ENCODE measurements around the gene GRIK1. TPM values are rescaled to one million over a fixed set of nuclear protein-coding genes. Genes with fewer than 3 reads are reported as not detected.
"Not testable (repeated sequence)": the region's sequence is repeated elsewhere in the genome, so short reads cannot be mapped to it uniquely, and the experiment has no call there.

Gene GRIK1
- total RNA-seq, 2 experiments from 2014 or later: not detected

- Mint-ChIP-seq H3K36me3 (peaks cover 2% of the 10 kb centered on the region), H3K4me3 (no peak overlapping the region), H3K4me1 (no peaks in the 10 kb centered on the region), H3K27me3 (no peaks in the 10 kb centered on the region), H3K27ac (no peak overlapping the region), H3K9me3 (no peaks in the 10 kb centered on the region)
- DNase-seq: no peak
These were observed 325.9 kb downstream of the GRIK1 start for GRCh38 chr21:29613877-29614276.

GRCh38 chr21:29613021-29613420 lies 326.8 kb downstream of the GRIK1 start:
- Mint-ChIP-seq H3K4me1 (no peaks in the 10 kb centered on the region), H3K4me3 (no peak overlapping the region), H3K36me3 (peaks cover 2% of the 10 kb centered on the region), H3K27me3 (no peaks in the 10 kb centered on the region), H3K27ac (no peak overlapping the region), H3K9me3 (no peaks in the 10 kb centered on the region)
- no peak for DNase-seq

- Mint-ChIP-seq H3K4me1 (no peaks in the 10 kb centered on the region), H3K27me3 (no peaks in the 10 kb centered on the region), H3K9me3 (no peaks in the 10 kb centered on the region), H3K4me3 (no peak overlapping the region), H3K27ac (no peak overlapping the region), H3K36me3 (no peaks in the 10 kb centered on the region)
- no peak for DNase-seq
These were observed 328.9 kb downstream of the GRIK1 start for GRCh38 chr21:29610779-29611360.

GRCh38 chr21:29606613-29607012 lies 333.2 kb downstream of the GRIK1 start:
- Mint-ChIP-seq H3K4me1 (no peaks in the 10 kb centered on the region), H3K4me3 (no peak overlapping the region)

GRCh38 chr21:29605219-29605618 lies 334.6 kb downstream of the GRIK1 start:
- DNase-seq, H3K4me3 Mint-ChIP-seq, H3K27me3 Mint-ChIP-seq, H3K27ac Mint-ChIP-seq, H3K9me3 Mint-ChIP-seq, H3K4me1 Mint-ChIP-seq, H3K36me3 Mint-ChIP-seq: not testable (repeated sequence)

More at GRCh38 chr21:29606613-29607012, 333.2 kb downstream of the GRIK1 start:
- H3K27ac Mint-ChIP-seq: no peak overlapping the region
- no peak for DNase-seq
- no peaks in the 10 kb centered on the region for H3K27me3 Mint-ChIP-seq
- H3K9me3 Mint-ChIP-seq: no peaks in the 10 kb centered on the region
- peaks cover 3% of the 10 kb centered on the region for H3K36me3 Mint-ChIP-seq

- no peak overlapping the region for H3K4me3 Mint-ChIP-seq
- no peak for DNase-seq
- no peaks in the 10 kb centered on the region for H3K27me3 Mint-ChIP-seq
- no peaks in the 10 kb centered on the region for H3K9me3 Mint-ChIP-seq
- no peak overlapping the region for H3K27ac Mint-ChIP-seq
- no peaks in the 10 kb centered on the region for H3K4me1 Mint-ChIP-seq
- peaks cover 3% of the 10 kb centered on the region for H3K36me3 Mint-ChIP-seq
These were observed 335.7 kb downstream of the GRIK1 start for GRCh38 chr21:29604076-29604475.

GRCh38 chr21:29601047-29601446 lies 338.7 kb downstream of the GRIK1 start:
- H3K36me3 Mint-ChIP-seq: peaks cover 3% of the 10 kb centered on the region
- H3K9me3 Mint-ChIP-seq: no peaks in the 10 kb centered on the region

GRCh38 chr21:29586696-29587095 lies 353.1 kb downstream of the GRIK1 start:
- H3K27me3 Mint-ChIP-seq: peaks cover 7% of the 10 kb centered on the region
- no peak overlapping the region for H3K27ac Mint-ChIP-seq
- no peaks in the 10 kb centered on the region for H3K36me3 Mint-ChIP-seq
- DNase-seq: no peak
- H3K4me3 Mint-ChIP-seq: no peak overlapping the region
- no peaks in the 10 kb centered on the region for H3K9me3 Mint-ChIP-seq
- H3K4me1 Mint-ChIP-seq: no peaks in the 10 kb centered on the region

More at GRCh38 chr21:29601047-29601446, 338.7 kb downstream of the GRIK1 start:
- no peaks in the 10 kb centered on the region for H3K4me1 Mint-ChIP-seq
- no peaks in the 10 kb centered on the region for H3K27me3 Mint-ChIP-seq
- H3K4me3 Mint-ChIP-seq: no peak overlapping the region
- no peak for DNase-seq
- no peak overlapping the region for H3K27ac Mint-ChIP-seq

- Mint-ChIP-seq H3K4me1 (no peaks in the 10 kb centered on the region), H3K4me3 (no peak overlapping the region), H3K27ac (no peak overlapping the region), H3K36me3 (no peaks in the 10 kb centered on the region), H3K27me3 (peaks cover 3% of the 10 kb centered on the region), H3K9me3 (no peaks in the 10 kb centered on the region)
- no peak for DNase-seq
These were observed 354.3 kb downstream of the GRIK1 start for GRCh38 chr21:29585462-29585861.

- Mint-ChIP-seq H3K4me3 (no peak overlapping the region), H3K9me3 (no peaks in the 10 kb centered on the region), H3K36me3 (no peaks in the 10 kb centered on the region), H3K27me3 (no peaks in the 10 kb centered on the region), H3K27ac (no peak overlapping the region), H3K4me1 (no peaks in the 10 kb centered on the region)
- DNase-seq: no peak
These were observed 356.3 kb downstream of the GRIK1 start for GRCh38 chr21:29583424-29583924.

- Mint-ChIP-seq H3K36me3 (no peaks in the 10 kb centered on the region), H3K4me1 (no peaks in the 10 kb centered on the region), H3K4me3 (no peak overlapping the region), H3K27me3 (no peaks in the 10 kb centered on the region), H3K9me3 (no peaks in the 10 kb centered on the region), H3K27ac (no peak overlapping the region)
- no peak for DNase-seq
These were observed 356.9 kb downstream of the GRIK1 start for GRCh38 chr21:29582855-29583254.

- H3K27ac Mint-ChIP-seq: no peak overlapping the region
- DNase-seq: no peak
These were observed 358.4 kb downstream of the GRIK1 start for GRCh38 chr21:29581393-29581792.

GRCh38 chr21:29580732-29581285 lies 359.0 kb downstream of the GRIK1 start:
- H3K4me3 Mint-ChIP-seq: no peak overlapping the region
- no peaks in the 10 kb centered on the region for H3K9me3 Mint-ChIP-seq
- H3K27me3 Mint-ChIP-seq: no peaks in the 10 kb centered on the region
- no peaks in the 10 kb centered on the region for H3K4me1 Mint-ChIP-seq
- H3K27ac Mint-ChIP-seq: no peak overlapping the region
- no peaks in the 10 kb centered on the region for H3K36me3 Mint-ChIP-seq
- no peak for DNase-seq

More at GRCh38 chr21:29581393-29581792, 358.4 kb downstream of the GRIK1 start:
- no peak overlapping the region for H3K4me3 Mint-ChIP-seq
- no peaks in the 10 kb centered on the region for H3K9me3 Mint-ChIP-seq
- H3K4me1 Mint-ChIP-seq: no peaks in the 10 kb centered on the region
- H3K36me3 Mint-ChIP-seq: no peaks in the 10 kb centered on the region
- no peaks in the 10 kb centered on the region for H3K27me3 Mint-ChIP-seq

- Mint-ChIP-seq H3K9me3 (peaks cover 1% of the 10 kb centered on the region), H3K27ac (no peak overlapping the region), H3K36me3 (no peaks in the 10 kb centered on the region), H3K27me3 (no peaks in the 10 kb centered on the region), H3K4me1 (no peaks in the 10 kb centered on the region), H3K4me3 (no peak overlapping the region)
- no peak for DNase-seq
These were observed 361.5 kb downstream of the GRIK1 start for GRCh38 chr21:29578306-29578705.

GRCh38 chr21:29571949-29572348 lies 367.8 kb downstream of the GRIK1 start:
- H3K27ac Mint-ChIP-seq: no peak overlapping the region
- no peaks in the 10 kb centered on the region for H3K4me1 Mint-ChIP-seq
- H3K36me3 Mint-ChIP-seq: no peaks in the 10 kb centered on the region
- no peak for DNase-seq
- no peak overlapping the region for H3K4me3 Mint-ChIP-seq
- peaks cover 1% of the 10 kb centered on the region for H3K9me3 Mint-ChIP-seq
- H3K27me3 Mint-ChIP-seq: no peaks in the 10 kb centered on the region

GRCh38 chr21:29568020-29568697 lies 371.6 kb downstream of the GRIK1 start:
- no peak for DNase-seq
- no peak overlapping the region for H3K4me3 Mint-ChIP-seq
- no peaks in the 10 kb centered on the region for H3K36me3 Mint-ChIP-seq
- H3K27ac Mint-ChIP-seq: no peak overlapping the region
- no peaks in the 10 kb centered on the region for H3K9me3 Mint-ChIP-seq
- H3K4me1 Mint-ChIP-seq: no peaks in the 10 kb centered on the region
- H3K27me3 Mint-ChIP-seq: no peaks in the 10 kb centered on the region

All from activated naive CD8-positive, alpha-beta T cell treated with anti-CD3 and anti-CD28 coated beads for 36 hours (primary cell).